NCI-H446 (cell line): ENCODE measurements around the gene MYRF.
A peak's percentile ranks its signal among the peaks of the same experiment; 100 is the strongest.

ENCODE experiments used
- DNase-seq, 2 experiments: peaks; one replicate each; lab custom pipeline; 2025; lab: John Stamatoyannopoulos, UW

The MYRF gene

GRCh38 chr11:61776561-61777075, 24.2 kb downstream of the MYRF start:
- no peak for DNase-seq

GRCh38 chr11:61777234-61778090, 25.0 kb downstream of the MYRF start:
- DNase-seq = no peak

GRCh38 chr11:61778357-61778886, 26.0 kb downstream of the MYRF start:
- DNase-seq = no peak

GRCh38 chr11:61778920-61779650, 26.6 kb downstream of the MYRF start:
- no peak for DNase-seq

- DNase-seq = no peak
These were observed 27.5 kb downstream of the MYRF start for GRCh38 chr11:61779666-61780525.

- DNase-seq = no peak
These were observed 28.2 kb downstream of the MYRF start for GRCh38 chr11:61780581-61781162.

GRCh38 chr11:61781585-61781984, 29.1 kb downstream of the MYRF start:
- no peak for DNase-seq

GRCh38 chr11:61782299-61782698, 29.9 kb downstream of the MYRF start:
- DNase-seq = no peak

GRCh38 chr11:61782841-61783240, 30.4 kb downstream of the MYRF start:
- DNase-seq = no peak

GRCh38 chr11:61783717-61784505, 31.5 kb downstream of the MYRF start:
- DNase-seq = no peak

- no peak for DNase-seq
These were observed 32.0 kb downstream of the MYRF start for GRCh38 chr11:61784506-61784805.

GRCh38 chr11:61785837-61786402, 33.5 kb downstream of the MYRF start:
- no peak for DNase-seq

GRCh38 chr11:61787928-61788491, 35.6 kb downstream of the MYRF start:
- peak in 1 of 2 experiments; percentile 42 for DNase-seq

GRCh38 chr11:61791737-61792309, 39.4 kb downstream of the MYRF start:
- peak; percentile 84 to 94 for DNase-seq

- peak; percentile 93 to 94 for DNase-seq
These were observed 40.1 kb downstream of the MYRF start, which contains the start of the genes FEN1 and TMEM258 for GRCh38 chr11:61792310-61793082. Gene FEN1, plus strand, starts transcription at chr11:61792911. Its CDS starts 2,451 bp downstream, at chr11:61795362. Gene TMEM258, minus strand, starts transcription at chr11:61792599. Its CDS starts 41 bp downstream, at chr11:61792558.

GRCh38 chr11:61793083-61793828, 40.8 kb downstream of the MYRF start:
- DNase-seq = no peak

GRCh38 chr11:61793829-61794204, 41.4 kb downstream of the MYRF start:
- no peak for DNase-seq

- no peak for DNase-seq
These were observed 42.1 kb downstream of the MYRF start for GRCh38 chr11:61794579-61794978.
